GM12878 (cell line): ENCODE measurements around the gene SLC17A8. TPM values are rescaled to one million over a fixed set of nuclear protein-coding genes. Genes with fewer than 3 reads are reported as not detected.

Source experiments
- ATAC-seq: fragments of 200-7000 bp; cut with Tn5 transposase; 3 replicates; pipeline ENCODE4 v1.9.1; 2020; ENCODE audit warnings: mild to moderate bottlenecking, moderate library complexity
- BruUV-seq: library from RNA; stranded (reverse); fragments of 400-500 nt; replicated peaks from 2 replicates; lab custom pipeline; 2021; lab: Mats Ljungman, UMichigan
- CTCF ChIA-PET: fragments of 300-600 bp; sonication (Branson Sonifier 250); formaldehyde crosslinking; extraction: SDS; loops from one replicate; lab custom pipeline; 2021; ENCODE audit warnings: inconsistent platforms; lab: Yijun Ruan, JAX
- POLR2A ChIA-PET: fragments of 350-600 bp; formaldehyde crosslinking; extraction: SDS; loops from one replicate; lab custom pipeline; 2021; ENCODE audit warnings: inconsistent platforms; lab: Charles Lee
- RAD21 ChIA-PET: fragments of 300-600 bp; sonication (Branson Sonifier 250); formaldehyde crosslinking; loops from one replicate; lab custom pipeline; 2023; ENCODE audit warnings: antibody characterized with exemption; ENCODE audit not compliant: unreplicated experiment; lab: Charles Lee
- SMC1A ChIA-PET: fragments of 300-600 bp; sonication (Branson Sonifier 250); formaldehyde crosslinking; loops from one replicate; lab custom pipeline; 2023; ENCODE audit not compliant: unreplicated experiment, uncharacterized antibody; lab: Charles Lee
- DNase-seq: peaks from one replicate; pipeline ENCODE4 v3.0.0-alpha.2; 2011; ENCODE audit warnings: low read depth, low spot score
- FAIRE-seq: peaks from 3 replicates; lab custom pipeline; 2011; peaks lifted over from hg19 to GRCh38; lab: Jason Lieb, UNC
- H2AFZ ChIP-seq: 2 replicates; pipeline ENCODE4 v1.6.0; 2011; ENCODE audit warnings: low read depth, low read length, control low read depth; ENCODE audit not compliant: control insufficient read depth
- H3K27ac ChIP-seq: 2 replicates; pipeline ENCODE4 v1.5.1; 2011; ENCODE audit warnings: control low read depth; ENCODE audit not compliant: control insufficient read depth, insufficient read depth
- H3K27me3 ChIP-seq, 2 experiments: replicated peaks in 1 of 2; 2 replicates each; pipeline versions ENCODE4 v1.6.0 to v1.6.1; 2011; ENCODE audit warnings: low read length in 1 of 2; ENCODE audit not compliant: control insufficient read depth in 2 of 2, insufficient read depth in 2 of 2
- H3K36me3 ChIP-seq, 2 experiments: 2 replicates each; pipeline ENCODE4 v1.5.1; 2011; ENCODE audit warnings: low read length in 1 of 2; ENCODE audit not compliant: control insufficient read depth in 2 of 2, insufficient read depth in 2 of 2
- H3K4me1 ChIP-seq: 2 replicates; pipeline ENCODE4 v1.6.1; 2011; ENCODE audit warnings: mild to moderate bottlenecking, low read length, moderate library complexity, mixed read lengths; ENCODE audit not compliant: control insufficient read depth, insufficient read depth
- H3K4me2 ChIP-seq: 2 replicates; pipeline ENCODE4 v1.6.0; 2011; ENCODE audit warnings: control low read depth; ENCODE audit not compliant: control insufficient read depth, insufficient read depth
- H3K4me3 ChIP-seq: fragments of 200-600 bp; sonication (generic); 2 replicates; pipeline ENCODE4 v1.5.1; 2016
- H3K79me2 ChIP-seq: 2 replicates; pipeline ENCODE4 v1.6.0; 2011; ENCODE audit warnings: low read length; ENCODE audit not compliant: control insufficient read depth, insufficient read depth
- H3K9ac ChIP-seq: 2 replicates; pipeline ENCODE4 v1.8.0; 2011; ENCODE audit warnings: low read length, control low read depth, mixed read lengths; ENCODE audit not compliant: control insufficient read depth, insufficient read depth
- H3K9me3 ChIP-seq: replicated peaks from 3 replicates; pipeline ENCODE4 v1.5.1; 2011; ENCODE audit warnings: mild to moderate bottlenecking, low read length; ENCODE audit not compliant: control insufficient read depth, insufficient read depth
- H4K20me1 ChIP-seq: 2 replicates; pipeline ENCODE4 v1.6.0; 2011; ENCODE audit not compliant: control insufficient read depth, insufficient read depth
- EP300 ChIP-seq, 2 experiments: fragments of 150-350 bp in 1 of 2; IDR thresholded peaks; 2 replicates each; pipeline ENCODE4 v1.6.1; 2011 to 2012; ENCODE audit warnings: low read depth in 2 of 2, low read length in 2 of 2, borderline replicate concordance in 1 of 2, improper control_type of control experiment in 1 of 2, inconsistent platforms in 1 of 2; ENCODE audit not compliant: control insufficient read depth in 1 of 2
- in situ Hi-C: fragments of 300-500 bp; cut with MboI; formaldehyde crosslinking; loops from 9 replicates; pipeline ENCODE4 v1.14.3; 2018; ENCODE audit warnings: mixed read lengths
- intact Hi-C: fragments of 100-400 bp; cut with micrococcal nuclease; formaldehyde crosslinking; loops from one replicate; pipeline ENCODE4 v1.14.2; 2022; ENCODE audit not compliant: unreplicated experiment
- polyA plus RNA-seq, 11 experiments: library from polyadenylated mRNA; depleted of rRNA in 4 of 11; unstranded in 6 of 11; stranded (reverse) in 5 of 11; fragments of >200 nt; fragmentation: Nextera tagmentation in 4 of 11; fragmentation: Illumina TruSeq in 1 of 11; extraction: Ambion mirVana in 4 of 11; extraction: Trizol in 1 of 11; gene quantifications; 1 replicate in 1 of 11; 2 replicates in 10 of 11; pipeline versions ENCODE4 v1.2.1 to v1.2.3, GENCODE V29; 2011 to 2016; ENCODE audit warnings: inconsistent platforms in 2 of 11, missing spikeins in 2 of 11, low read depth in 1 of 11
- total RNA-seq, 4 experiments: library from RNA; depleted of rRNA in 3 of 4; stranded (reverse); fragments of >200 nt in 3 of 4; fragmentation: Illumina TruSeq in 1 of 4; extraction: Trizol in 1 of 4; gene quantifications; 2 replicates each; pipeline versions ENCODE4 v1.2.1 to v1.2.3, GENCODE V29; 2013 to 2021
- TF ChIP-seq, protein P1 (sequence below): fragments of 450-650 bp; IDR thresholded peaks from 2 replicates; pipeline ENCODE4 v1.6.1; 2016; ENCODE audit warnings: mild to moderate bottlenecking, moderate library complexity, borderline replicate concordance

Gene SLC17A8
- total and polyA plus RNA-seq, 10 of the 15 experiments (the other 5 are each of a cell fraction or from before 2014, with no cell fraction given): 0.18 TPM; not detected in 9

DNA sequence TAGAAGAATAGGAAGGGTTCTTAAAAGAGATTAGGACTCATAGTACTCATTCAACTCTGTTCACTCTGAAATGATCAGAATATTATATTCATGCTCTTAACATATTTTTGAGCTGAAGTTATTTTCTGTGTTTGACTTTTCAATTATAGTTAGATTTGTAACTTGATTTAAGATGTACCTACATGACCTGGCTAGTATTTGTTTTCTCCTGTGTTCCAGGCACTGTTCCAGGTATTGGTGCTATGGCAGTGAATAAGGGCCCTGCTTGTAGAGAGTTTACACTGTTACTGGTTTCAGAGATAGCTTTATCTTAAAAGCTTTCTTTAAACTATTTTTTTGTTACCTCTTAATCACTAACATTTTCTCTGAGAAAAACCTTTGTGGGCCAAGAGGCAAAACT is 19.1 kb upstream of the SLC17A8 start:
- Histone ChIP-seq H3K9me3 (no peaks in the 10 kb centered on the region), H3K4me2 (no peak overlapping the region), H2AFZ (no peak overlapping the region), H3K9ac (no peak overlapping the region), H3K4me3 (no peak overlapping the region), H3K27ac (no peak overlapping the region), H3K4me1 (no peaks in the 10 kb centered on the region), H3K36me3 (peaks cover 0 to 5% of the 10 kb centered on the region in 2 experiments; a peak in 1 of 4 replicates), H3K79me2 (no peaks in the 10 kb centered on the region), H3K27me3 (no peaks in the 10 kb centered on the region)
- FAIRE-seq (no peak), DNase-seq (no peak), ATAC-seq (no peak)
- in situ Hi-C loops (no loop called here), intact Hi-C loops (no loop called here)
- ChIA-PET RAD21 (interaction anchor here (1.0 to 1.4 kb wide), 3 partner anchors 11 to 103 kb away, joined by 3 to 4 read pairs (median 3); no protein-coding TSS in a partner anchor), CTCF (interaction anchor here (0.7 to 2.1 kb wide), 2 partner anchors 11 to 103 kb away, joined by 4 to 6 read pairs; no protein-coding TSS in a partner anchor), POLR2A (interaction anchor here (0.5 to 0.6 kb wide), 2 partner anchors 9 to 14 kb away, joined by 3 read pairs; no protein-coding TSS in a partner anchor), SMC1A (interaction anchor here (0.7 to 0.9 kb wide), 2 partner anchors 14 to 48 kb away, joined by 3 read pairs; no protein-coding TSS in a partner anchor)
- no TSS peak for BruUV-seq
- TF ChIP-seq EP300 (IDR thresholded peaks at IDR 0.05; ENCODE audit: borderline replicate concordance in 1 of 2, control insufficient read depth in 1 of 2, low read depth in 2 of 2, low read length in 2 of 2): 0 out of 4 replicates have a peak, but pooled peaks of 1 of the 2 experiments have one; percentile 8
- TF ChIP-seq, protein P1, sequence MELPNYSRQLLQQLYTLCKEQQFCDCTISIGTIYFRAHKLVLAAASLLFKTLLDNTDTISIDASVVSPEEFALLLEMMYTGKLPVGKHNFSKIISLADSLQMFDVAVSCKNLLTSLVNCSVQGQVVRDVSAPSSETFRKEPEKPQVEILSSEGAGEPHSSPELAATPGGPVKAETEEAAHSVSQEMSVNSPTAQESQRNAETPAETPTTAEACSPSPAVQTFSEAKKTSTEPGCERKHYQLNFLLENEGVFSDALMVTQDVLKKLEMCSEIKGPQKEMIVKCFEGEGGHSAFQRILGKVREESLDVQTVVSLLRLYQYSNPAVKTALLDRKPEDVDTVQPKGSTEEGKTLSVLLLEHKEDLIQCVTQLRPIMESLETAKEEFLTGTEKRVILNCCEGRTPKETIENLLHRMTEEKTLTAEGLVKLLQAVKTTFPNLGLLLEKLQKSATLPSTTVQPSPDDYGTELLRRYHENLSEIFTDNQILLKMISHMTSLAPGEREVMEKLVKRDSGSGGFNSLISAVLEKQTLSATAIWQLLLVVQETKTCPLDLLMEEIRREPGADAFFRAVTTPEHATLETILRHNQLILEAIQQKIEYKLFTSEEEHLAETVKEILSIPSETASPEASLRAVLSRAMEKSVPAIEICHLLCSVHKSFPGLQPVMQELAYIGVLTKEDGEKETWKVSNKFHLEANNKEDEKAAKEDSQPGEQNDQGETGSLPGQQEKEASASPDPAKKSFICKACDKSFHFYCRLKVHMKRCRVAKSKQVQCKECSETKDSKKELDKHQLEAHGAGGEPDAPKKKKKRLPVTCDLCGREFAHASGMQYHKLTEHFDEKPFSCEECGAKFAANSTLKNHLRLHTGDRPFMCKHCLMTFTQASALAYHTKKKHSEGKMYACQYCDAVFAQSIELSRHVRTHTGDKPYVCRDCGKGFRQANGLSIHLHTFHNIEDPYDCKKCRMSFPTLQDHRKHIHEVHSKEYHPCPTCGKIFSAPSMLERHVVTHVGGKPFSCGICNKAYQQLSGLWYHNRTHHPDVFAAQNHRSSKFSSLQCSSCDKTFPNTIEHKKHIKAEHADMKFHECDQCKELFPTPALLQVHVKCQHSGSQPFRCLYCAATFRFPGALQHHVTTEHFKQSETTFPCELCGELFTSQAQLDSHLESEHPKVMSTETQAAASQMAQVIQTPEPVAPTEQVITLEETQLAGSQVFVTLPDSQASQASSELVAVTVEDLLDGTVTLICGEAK: no peak
- TF ChIP-seq, all 136 proteins: peak for 1
- no peaks in the 10 kb centered on the region for H4K20me1 ChIP-seq
